Left lobe of liver (tissue), 2 donors: ENCODE results near the gene HAS3. TPM values are rescaled to one million over a fixed set of nuclear protein-coding genes. Genes with fewer than 3 reads are reported as not detected.
"Not testable (repeated sequence)": the region's sequence is repeated elsewhere in the genome, so short reads cannot be mapped to it uniquely, and the experiment has no call there.

Experiments
- ATAC-seq: fragments of 200-7000 bp; cut with Tn5 transposase; one replicate; pipeline ENCODE4 v1.9.1; 2020; ENCODE audit warnings: mild to moderate bottlenecking, moderate library complexity
- DNase-seq: peaks from one replicate; pipeline ENCODE4 v3.0.0-alpha.2; 2020; ENCODE audit warnings: low spot score
- total RNA-seq: library from RNA; stranded (reverse); gene quantifications from one replicate; pipeline ENCODE4 v1.2.1, GENCODE V29; 2021
- donor health status: DM: no; HTN: no; CAD: no; lungs with moderate emphysema.
- donor health status: DM: no; HTN: yes; CAD: no.

The HAS3 gene
- total RNA-seq, 1 donor from 2014 or later, result 0.53 TPM

GRCh38 chr16:69139464-69139863 lies 34.0 kb downstream of the HAS3 start:
- ATAC-seq, DNase-seq: not testable (repeated sequence)

GRCh38 chr16:69141014-69141413 lies 35.6 kb downstream of the HAS3 start:
- no peak for DNase-seq
- ATAC-seq, result no peak

GRCh38 chr16:69141936-69142335 lies 36.5 kb downstream of the HAS3 start:
- ATAC-seq, result no peak
- no peak for DNase-seq

GRCh38 chr16:69143116-69143515 lies 37.7 kb downstream of the HAS3 start:
- ATAC-seq (no peak), DNase-seq (no peak)

DNA sequence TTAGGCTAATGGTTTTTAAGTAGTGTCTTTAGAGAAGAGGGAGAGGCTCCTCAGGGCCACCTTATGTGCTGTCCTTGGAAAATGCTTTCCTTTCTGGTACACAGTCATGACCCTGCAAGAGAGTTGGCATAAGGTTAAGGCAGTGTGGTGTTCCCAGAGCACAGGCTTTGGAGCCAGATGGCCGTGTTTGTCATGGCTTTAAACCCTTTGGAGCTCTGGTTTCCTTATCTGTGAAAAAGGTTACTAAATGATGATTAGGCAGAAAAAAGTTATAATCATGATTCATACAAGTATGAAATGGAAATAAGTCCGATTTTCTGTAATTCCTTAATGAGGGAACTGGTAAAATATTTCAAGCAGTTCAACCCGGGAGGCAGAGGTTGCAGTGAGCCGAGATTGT lies 40.2 kb downstream of the HAS3 start:
- DNase-seq, result no peak
- peak; percentile 40 for ATAC-seq

DNA sequence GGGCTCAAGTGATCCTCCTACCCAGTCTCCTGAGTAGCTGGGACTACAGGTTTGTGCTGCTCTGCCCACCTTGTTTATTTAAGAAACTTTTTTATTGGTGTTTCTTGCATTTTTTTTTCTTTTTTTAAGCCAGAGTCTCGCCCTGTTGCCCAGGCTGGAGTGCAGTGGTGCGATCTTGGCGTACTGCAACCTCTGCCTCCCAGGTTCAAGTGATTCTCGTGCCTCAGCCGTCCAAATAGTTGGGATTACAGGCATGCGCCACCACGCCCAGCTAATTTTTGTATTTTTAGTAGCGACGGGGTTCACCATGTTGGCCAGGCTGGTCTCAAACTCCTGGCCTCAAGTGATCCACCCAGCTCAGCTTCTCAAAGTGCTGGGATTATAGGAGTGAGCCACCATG lies 44.2 kb downstream of the HAS3 start:
- ATAC-seq, DNase-seq: not testable (repeated sequence)

DNA sequence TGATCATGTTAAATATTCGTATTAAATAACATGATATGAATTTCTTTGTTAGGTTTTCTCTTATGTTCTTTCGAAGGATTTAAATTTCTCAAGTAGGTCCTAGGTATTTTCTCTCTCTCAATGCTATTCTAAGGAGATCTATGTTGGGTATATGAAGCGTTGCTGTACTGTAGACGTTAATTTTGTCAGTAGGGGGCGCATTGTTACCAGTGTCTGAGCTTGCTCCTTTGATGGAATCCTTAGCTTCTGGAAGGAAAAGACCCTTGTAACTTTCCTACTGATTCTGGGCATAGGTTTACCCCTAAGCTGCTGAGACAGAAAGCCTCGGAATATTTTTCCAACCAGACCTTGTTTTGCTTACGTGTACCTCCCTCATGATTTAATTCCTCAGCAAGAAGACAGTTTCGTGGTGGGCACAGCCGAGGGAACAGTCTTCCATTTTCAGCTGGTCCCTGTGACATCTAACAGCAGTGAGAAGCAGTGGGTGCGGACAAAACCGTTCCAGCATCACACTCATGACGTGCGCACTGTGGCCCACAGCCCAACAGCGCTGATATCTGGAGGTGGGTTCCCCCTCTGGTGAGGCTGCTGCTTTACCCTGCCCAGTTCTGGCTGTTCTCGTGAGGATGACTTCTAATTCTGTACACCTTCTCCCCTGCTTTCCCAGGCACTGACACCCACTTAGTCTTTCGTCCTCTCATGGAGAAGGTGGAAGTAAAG lies 44.9 kb downstream of the HAS3 start:
- peak; percentile 51 for DNase-seq
- peak; percentile 91 for ATAC-seq

- DNase-seq, result no peak
- ATAC-seq, result no peak
Observed at GRCh38 chr16:69157196-69157595, 51.7 kb downstream of the HAS3 start.

GRCh38 chr16:69160192-69160591 lies 54.7 kb downstream of the HAS3 start:
- DNase-seq, result no peak
- ATAC-seq, result peak; percentile 46

DNA sequence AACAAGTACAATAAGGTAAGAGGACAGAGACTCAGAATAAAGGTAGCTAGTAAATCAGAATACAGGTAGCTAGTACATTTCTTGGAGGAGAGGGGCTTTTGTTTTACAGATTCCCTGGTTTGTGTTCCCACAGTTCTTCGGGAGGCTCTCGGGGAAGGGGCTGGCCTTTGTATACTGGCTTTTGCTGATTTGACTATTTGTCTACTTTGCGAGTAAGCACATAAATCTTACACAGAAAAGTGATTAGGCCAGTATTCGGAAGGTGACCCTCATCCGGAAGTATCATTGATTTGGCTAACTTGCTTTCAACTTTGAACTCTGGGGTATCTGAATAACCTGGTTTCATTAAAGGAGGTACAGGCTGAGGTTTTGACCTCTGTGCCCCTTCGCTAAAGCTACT lies 60.1 kb downstream of the HAS3 start:
- ATAC-seq (no peak), DNase-seq (no peak)

- ATAC-seq (no peak), DNase-seq (no peak)
Observed at GRCh38 chr16:69166221-69166833, 60.9 kb downstream of the HAS3 start.

GRCh38 chr16:69166946-69167930 lies 61.8 kb downstream of the HAS3 start:
- DNase-seq, result no peak

More at GRCh38 chr16:69166946-69167930, 61.8 kb downstream of the HAS3 start:
- no peak for ATAC-seq

Other genes starting within 250 kb of the HAS3 start
- gene CHTF8, start 26.9 kb downstream of the HAS3 start, total RNA-seq, result 59.1 TPM
- gene UTP4, start 27.0 kb downstream of the HAS3 start, total RNA-seq, result 17.6 TPM
- gene SNTB2, start 81.5 kb downstream of the HAS3 start, total RNA-seq, result 11.6 TPM
- 12.9 TPM for gene VPS4A, start 205.7 kb downstream of the HAS3 start, total RNA-seq
- 22.0 TPM for gene PDF, start 224.9 kb downstream of the HAS3 start, total RNA-seq
- gene COG8, start 233.9 kb downstream of the HAS3 start, total RNA-seq, result 27.8 TPM
- gene NIP7, start 234.1 kb downstream of the HAS3 start, total RNA-seq, result 8.1 TPM
- gene TMED6, start 246.1 kb downstream of the HAS3 start, total RNA-seq, result 3.1 TPM